Stimulated activated effector memory CD8-positive, alpha-beta T cell treated with anti-CD3 and anti-CD28 coated beads, Interleukin-12 subunit alpha, Interleukin-12 subunit beta, amount 100 ng/mL, for 72 hours (primary cell): Measurements from ENCODE around the gene FAR1.

Source experiments
- ATAC-seq: fragments of 150-1000 bp; cut with Tn5 transposase; 2 replicates; pipeline ENCODE4 v1.10.0; 2021
- DNase-seq, 2 donors: peaks; one replicate each; pipeline ENCODE4 v3.0.0; 2021 to 2022; ENCODE audit warnings: low spot score in 2 of 2
- H3K27ac Mint-ChIP-seq: one replicate; pipeline ENCODE4 v1.8.0; 2022; ENCODE audit warnings: mild to moderate bottlenecking, mixed read lengths
- H3K36me3 Mint-ChIP-seq: one replicate; pipeline ENCODE4 v1.8.0; 2022; ENCODE audit warnings: mild to moderate bottlenecking, mixed read lengths
- H3K4me1 Mint-ChIP-seq: one replicate; pipeline ENCODE4 v1.8.0; 2022; ENCODE audit warnings: mixed read lengths
- H3K4me3 Mint-ChIP-seq: one replicate; pipeline ENCODE4 v1.8.0; 2022; ENCODE audit warnings: mild to moderate bottlenecking, mixed read lengths
- H3K9me3 Mint-ChIP-seq: one replicate; pipeline ENCODE4 v1.8.0; 2022; ENCODE audit warnings: mixed read lengths

The FAR1 gene

DNA sequence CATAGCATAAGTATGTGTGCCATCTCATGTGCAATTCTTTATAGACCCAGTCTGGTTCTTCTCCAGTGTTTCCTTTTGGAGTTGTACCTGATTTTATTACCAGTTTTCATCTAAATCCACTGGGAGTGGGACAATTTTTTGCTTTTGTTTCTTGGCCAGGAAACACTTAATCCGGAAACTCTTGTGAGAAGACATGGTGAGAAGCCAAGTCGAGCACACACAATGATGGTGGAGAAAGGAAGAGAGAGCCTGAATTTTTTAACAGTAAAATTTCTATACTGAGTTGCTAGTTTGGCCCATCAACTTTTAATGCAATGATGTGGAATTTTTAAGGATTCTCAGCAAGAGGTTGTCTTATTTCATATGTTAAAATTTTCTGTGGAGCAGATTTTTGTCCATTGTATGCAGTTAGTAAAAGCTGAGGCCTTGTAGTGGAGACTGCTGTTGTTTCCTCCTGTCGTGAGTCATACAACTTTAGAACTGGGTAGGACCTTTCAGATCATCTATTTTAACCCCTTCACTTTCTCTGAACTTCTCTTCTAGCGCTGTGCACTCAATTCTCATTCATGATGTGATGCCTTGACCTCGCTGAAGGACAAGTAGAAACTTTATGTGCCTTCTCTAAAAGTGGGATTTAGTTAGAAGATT, 17.1 kb downstream of the FAR1 start:
- no peak for DNase-seq

DNA sequence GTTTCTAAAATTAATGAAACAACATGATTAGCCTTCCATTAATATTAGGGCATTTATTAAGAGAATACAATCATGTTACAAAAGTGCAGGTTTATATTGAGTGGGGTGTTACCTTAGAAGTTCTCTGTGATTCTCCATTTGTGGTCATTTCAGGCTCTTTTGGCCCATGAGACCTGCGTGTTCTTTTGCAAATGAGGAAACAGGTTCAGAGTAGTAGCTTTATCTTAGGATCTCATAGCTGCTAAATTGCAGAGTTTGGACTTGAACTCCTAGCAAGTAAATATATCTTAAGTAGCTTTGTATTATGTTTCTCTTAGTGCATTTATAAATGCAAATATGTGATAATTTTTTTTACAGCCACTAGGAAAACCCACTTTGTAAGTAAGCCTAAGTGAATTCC, 18.3 kb downstream of the FAR1 start:
- peaks cover 15% of the 10 kb centered on the region for H3K4me1 Mint-ChIP-seq
- ATAC-seq (no peak), DNase-seq (no peak)
- H3K4me3 Mint-ChIP-seq, result no peak overlapping the region
- peaks cover 4% of the 10 kb centered on the region for H3K36me3 Mint-ChIP-seq
- no peaks in the 10 kb centered on the region for H3K9me3 Mint-ChIP-seq
- no peak overlapping the region for H3K27ac Mint-ChIP-seq

More for the DNA sequence above, 17.1 kb downstream of the FAR1 start:
- no peak for ATAC-seq
- peaks cover 4% of the 10 kb centered on the region for H3K36me3 Mint-ChIP-seq
- H3K4me3 Mint-ChIP-seq, result no peak overlapping the region
- no peak overlapping the region for H3K27ac Mint-ChIP-seq
- no peaks in the 10 kb centered on the region for H3K9me3 Mint-ChIP-seq
- peaks cover 16% of the 10 kb centered on the region for H3K4me1 Mint-ChIP-seq

DNA sequence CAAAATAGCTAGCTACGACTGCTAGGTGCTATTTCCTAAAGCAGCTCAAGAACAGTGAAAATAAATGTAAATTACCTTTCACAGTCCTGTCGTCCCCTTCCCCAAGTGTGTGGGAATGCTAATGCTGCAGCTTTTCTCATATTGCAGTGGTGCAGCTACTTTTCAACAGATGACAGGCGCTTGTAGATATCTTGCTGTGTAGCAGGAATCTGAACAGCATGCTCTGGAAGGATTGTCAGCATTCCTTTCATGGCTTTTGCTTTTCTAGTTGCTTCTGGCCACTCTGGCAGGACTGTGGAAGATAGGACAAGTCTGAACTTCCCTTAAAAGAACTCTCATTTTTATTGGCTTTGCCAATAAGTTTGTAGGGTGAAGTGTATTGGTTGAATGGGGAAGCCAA, 18.8 kb downstream of the FAR1 start:
- no peak for ATAC-seq
- Mint-ChIP-seq H3K4me3 (no peak overlapping the region), H3K27ac (no peak overlapping the region), H3K9me3 (no peaks in the 10 kb centered on the region), H3K36me3 (peaks cover 4% of the 10 kb centered on the region), H3K4me1 (peaks cover 15% of the 10 kb centered on the region)
- no peak for DNase-seq

DNA sequence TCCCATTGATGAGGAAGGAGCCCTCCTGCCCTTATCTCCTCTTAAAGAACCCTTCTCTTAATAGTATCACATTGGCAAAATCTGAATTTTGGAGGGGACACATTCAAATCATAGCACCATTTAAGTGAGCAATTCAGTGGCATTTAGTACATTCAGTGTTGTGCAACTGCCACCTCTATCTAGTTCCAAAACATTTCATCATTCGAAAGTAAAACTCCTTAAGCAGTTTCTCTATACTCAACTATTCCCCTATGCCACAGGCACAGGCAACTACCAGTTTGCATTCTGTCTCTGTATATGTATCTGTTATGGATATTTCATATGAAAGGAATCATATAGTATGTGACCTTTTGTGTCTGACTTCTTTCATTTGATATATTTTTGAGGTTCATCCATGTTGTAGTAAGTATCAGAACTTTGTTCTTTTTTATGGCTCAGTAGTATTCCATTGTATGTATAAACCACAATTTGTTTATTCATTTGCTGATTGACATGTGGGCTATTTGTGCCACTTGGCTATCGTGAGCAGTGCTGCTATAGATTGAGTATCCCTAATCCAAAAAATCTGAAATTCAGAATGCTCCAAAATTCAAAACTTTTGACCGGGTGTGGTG, 22.9 kb downstream of the FAR1 start:
- DNase-seq (no peak), ATAC-seq (no peak)
- Mint-ChIP-seq H3K9me3 (no peaks in the 10 kb centered on the region), H3K36me3 (peaks cover 21% of the 10 kb centered on the region), H3K4me3 (no peak overlapping the region), H3K4me1 (peaks cover 21% of the 10 kb centered on the region), H3K27ac (no peak overlapping the region)

DNA sequence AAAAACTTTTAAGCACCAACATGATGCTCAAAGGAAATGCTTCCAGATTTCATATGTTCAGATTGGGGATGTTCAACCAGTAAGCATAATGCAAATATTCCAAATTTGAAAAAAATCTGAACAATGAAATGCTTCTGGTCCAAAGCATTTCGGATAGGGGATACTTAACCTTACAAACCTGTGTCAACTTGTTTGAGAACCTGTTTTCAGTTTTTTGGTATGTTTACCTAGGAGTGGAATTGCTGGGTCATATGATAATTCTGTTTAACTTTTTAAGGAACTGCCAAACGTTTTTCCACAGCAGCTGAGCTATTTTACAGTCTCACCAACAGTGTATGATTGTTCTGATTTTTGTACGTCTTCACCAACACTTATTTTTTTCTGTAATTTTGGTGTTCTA, 23.7 kb downstream of the FAR1 start:
- peaks cover 21% of the 10 kb centered on the region for H3K4me1 Mint-ChIP-seq
- ATAC-seq (no peak), DNase-seq (no peak)
- H3K4me3 Mint-ChIP-seq, result no peak overlapping the region
- peaks cover 28% of the 10 kb centered on the region for H3K36me3 Mint-ChIP-seq
- no peaks in the 10 kb centered on the region for H3K9me3 Mint-ChIP-seq
- no peak overlapping the region for H3K27ac Mint-ChIP-seq

DNA sequence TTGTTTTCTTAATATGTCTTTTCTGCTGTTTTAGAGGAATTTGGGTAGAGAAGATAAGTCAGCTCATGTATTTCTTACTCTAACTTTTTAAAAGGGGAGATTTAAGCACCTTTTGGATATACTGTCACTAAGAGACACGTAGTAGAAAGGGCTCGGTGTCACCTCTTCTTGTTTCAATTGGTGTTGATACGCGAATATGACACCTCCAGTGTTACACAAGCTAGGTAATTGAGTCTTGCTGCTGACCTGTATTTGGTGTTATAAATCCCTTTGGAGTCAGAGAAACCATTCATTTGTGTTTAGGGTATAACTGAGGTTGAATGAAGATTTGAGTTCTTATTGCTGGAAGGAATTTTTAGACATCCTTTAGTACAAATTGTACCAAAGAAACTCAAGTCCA, 25.6 kb downstream of the FAR1 start:
- peaks cover 27% of the 10 kb centered on the region for H3K4me1 Mint-ChIP-seq
- no peak overlapping the region for H3K27ac Mint-ChIP-seq
- H3K9me3 Mint-ChIP-seq, result no peaks in the 10 kb centered on the region
- peaks cover 33% of the 10 kb centered on the region for H3K36me3 Mint-ChIP-seq
- no peak overlapping the region for H3K4me3 Mint-ChIP-seq
- DNase-seq, result no peak
- ATAC-seq, result no peak

DNA sequence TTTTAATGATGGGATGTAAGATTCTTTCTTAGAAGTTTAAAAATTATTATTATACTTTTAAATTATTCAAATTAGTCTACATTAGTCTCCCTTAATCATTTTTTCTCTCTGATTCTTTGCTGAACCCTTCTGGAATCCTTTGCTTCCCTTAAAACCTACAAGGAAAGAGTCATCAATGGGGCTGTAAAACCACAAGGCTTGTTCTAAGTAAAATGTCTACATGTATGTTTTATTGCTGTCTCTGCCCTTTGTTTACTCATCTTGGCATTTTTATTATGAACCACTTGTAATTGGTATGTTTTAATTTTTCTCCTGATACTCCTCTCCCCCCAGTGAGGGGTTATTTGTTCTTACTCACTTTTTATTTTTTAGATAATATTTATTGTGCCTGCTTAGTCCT, 27.4 kb downstream of the FAR1 start:
- no peak for DNase-seq
- Mint-ChIP-seq H3K4me1 (peaks cover 24% of the 10 kb centered on the region), H3K4me3 (no peak overlapping the region), H3K27ac (peak overlapping the region; percentile 7), H3K36me3 (peaks cover 47% of the 10 kb centered on the region), H3K9me3 (no peaks in the 10 kb centered on the region)
- ATAC-seq, result no peak

DNA sequence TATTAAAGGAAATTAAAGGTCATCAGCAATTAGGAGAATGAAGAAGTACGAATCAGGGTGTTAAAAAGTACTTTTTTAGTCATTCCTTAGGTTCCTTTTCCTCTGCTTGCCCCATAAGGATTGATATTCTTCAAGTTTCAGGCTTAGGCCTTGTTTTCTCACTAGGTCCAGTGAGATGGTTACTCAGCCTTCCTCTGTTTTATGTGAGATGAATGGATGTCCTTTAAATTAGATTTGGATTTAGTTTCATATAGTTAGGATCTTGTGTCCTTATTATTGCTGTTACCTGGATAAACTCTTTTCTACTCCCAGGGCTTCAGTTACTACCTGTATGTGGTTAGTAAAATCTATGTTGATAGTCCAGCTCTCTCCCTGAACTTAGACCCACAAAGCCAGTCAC, 29.2 kb downstream of the FAR1 start:
- ATAC-seq, result no peak
- Mint-ChIP-seq H3K36me3 (peaks cover 65% of the 10 kb centered on the region), H3K4me1 (peaks cover 20% of the 10 kb centered on the region), H3K9me3 (no peaks in the 10 kb centered on the region), H3K4me3 (no peak overlapping the region), H3K27ac (no peak overlapping the region)
- no peak for DNase-seq

DNA sequence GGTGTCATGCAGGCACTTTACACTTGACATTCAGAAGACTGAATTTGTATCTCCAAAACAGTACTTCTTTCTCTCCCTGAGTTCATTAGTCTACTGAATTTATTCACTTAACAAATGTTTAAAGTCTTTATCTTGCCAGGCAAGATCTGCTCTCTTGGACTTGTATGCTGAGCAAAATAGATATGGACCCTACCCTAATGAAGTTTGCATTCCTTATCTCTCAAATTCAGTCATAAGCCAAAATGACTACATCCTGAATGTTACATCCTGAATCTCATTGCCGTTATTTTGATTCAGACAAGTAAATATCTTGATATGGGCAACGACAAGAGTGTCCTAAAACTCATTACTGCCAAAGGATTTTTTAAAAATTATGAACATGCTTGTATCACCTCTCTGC, 29.7 kb downstream of the FAR1 start:
- Mint-ChIP-seq H3K9me3 (no peaks in the 10 kb centered on the region), H3K4me1 (peaks cover 16% of the 10 kb centered on the region), H3K4me3 (no peak overlapping the region), H3K27ac (no peak overlapping the region), H3K36me3 (peaks cover 69% of the 10 kb centered on the region)
- DNase-seq (no peak), ATAC-seq (no peak)

DNA sequence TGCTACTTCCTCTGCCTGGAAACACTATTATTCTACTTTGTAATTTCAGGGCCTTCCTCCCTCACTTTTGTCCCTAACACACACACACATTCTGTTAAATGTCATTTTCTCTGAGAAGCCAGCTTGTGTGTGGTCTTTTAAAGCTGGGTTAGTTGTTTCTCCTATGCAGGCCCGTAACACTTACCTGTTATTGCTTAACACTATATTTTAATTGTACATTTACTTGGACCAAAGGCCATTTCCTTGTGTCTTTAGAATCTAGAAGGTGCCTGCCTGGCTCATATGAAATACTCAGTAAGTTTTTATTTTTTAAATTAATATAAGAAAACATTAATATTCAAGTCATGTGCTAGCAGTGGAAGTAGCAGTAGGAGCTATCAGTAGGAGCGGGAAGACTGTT, 30.6 kb downstream of the FAR1 start:
- no peak for ATAC-seq
- Mint-ChIP-seq H3K4me3 (no peak overlapping the region), H3K9me3 (no peaks in the 10 kb centered on the region), H3K36me3 (peaks cover 77% of the 10 kb centered on the region), H3K4me1 (peaks cover 7% of the 10 kb centered on the region), H3K27ac (peak overlapping the region; percentile 75)
- DNase-seq, result no peak

DNA sequence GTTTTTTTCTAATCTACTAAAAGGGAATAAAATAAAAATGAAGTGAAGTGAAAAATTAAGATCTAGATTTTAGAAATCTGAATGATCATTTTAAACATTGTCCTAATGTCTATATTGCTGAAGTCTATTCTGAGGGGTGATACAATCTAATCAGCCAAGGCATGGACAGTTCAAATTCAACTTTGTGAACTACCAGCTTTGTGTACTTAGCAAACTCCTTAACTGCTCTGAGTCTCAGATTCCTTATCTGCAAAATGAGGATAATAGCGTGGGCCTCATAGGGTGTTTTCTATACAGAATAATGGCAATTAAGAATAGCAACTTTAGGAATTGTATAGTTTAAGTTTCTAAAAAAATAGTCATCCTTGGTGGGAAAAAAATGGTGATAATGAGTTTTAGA, 31.4 kb downstream of the FAR1 start:
- DNase-seq (no peak), ATAC-seq (no peak)
- peaks cover 72% of the 10 kb centered on the region for H3K36me3 Mint-ChIP-seq
- peaks cover 5% of the 10 kb centered on the region for H3K4me1 Mint-ChIP-seq
- H3K27ac Mint-ChIP-seq, result no peak overlapping the region
- H3K9me3 Mint-ChIP-seq, result no peaks in the 10 kb centered on the region
- H3K4me3 Mint-ChIP-seq, result no peak overlapping the region

DNA sequence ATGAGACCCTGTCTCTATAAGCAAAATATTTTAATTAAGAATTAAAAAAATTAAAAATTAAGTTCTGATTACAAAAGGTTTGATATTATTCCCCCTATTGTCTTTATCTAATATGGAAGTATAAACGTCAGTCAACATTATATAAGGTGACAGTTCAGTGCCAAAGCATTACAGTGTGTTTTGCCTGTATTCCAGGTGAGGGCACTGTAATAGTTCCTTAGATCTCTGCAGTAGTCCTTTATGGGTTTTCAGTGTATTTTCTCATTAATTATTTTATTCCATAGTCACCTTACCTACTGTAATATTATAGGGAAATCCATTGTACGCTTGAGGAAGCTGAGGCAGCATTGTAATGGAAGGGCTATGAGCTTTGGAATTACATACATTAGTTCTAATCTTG, 33.0 kb downstream of the FAR1 start:
- DNase-seq (no peak), ATAC-seq (no peak)
- Mint-ChIP-seq H3K9me3 (no peaks in the 10 kb centered on the region), H3K27ac (no peak overlapping the region), H3K4me1 (peaks cover 5% of the 10 kb centered on the region), H3K36me3 (peaks cover 56% of the 10 kb centered on the region), H3K4me3 (no peak overlapping the region)

DNA sequence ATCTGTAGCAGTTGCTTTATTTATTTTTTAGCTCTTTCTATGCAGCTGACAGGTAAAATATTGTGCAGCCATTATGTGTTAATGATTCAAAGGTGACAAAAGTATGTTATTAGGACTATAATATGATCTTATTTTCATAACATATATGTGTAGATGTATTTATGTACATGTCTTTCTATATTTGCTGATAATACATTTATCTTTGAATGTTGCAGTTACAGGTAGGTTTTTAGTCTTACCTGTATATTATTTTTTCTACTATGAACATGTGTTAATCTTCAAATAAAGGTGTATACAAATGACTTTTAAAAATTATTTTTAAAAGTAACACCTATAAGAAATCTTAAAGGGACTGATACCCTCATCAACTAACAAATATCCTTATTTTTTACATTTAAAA, 33.6 kb downstream of the FAR1 start:
- Mint-ChIP-seq H3K27ac (no peak overlapping the region), H3K36me3 (peaks cover 51% of the 10 kb centered on the region), H3K9me3 (no peaks in the 10 kb centered on the region), H3K4me1 (peaks cover 5% of the 10 kb centered on the region), H3K4me3 (no peak overlapping the region)
- DNase-seq, result no peak
- no peak for ATAC-seq

DNA sequence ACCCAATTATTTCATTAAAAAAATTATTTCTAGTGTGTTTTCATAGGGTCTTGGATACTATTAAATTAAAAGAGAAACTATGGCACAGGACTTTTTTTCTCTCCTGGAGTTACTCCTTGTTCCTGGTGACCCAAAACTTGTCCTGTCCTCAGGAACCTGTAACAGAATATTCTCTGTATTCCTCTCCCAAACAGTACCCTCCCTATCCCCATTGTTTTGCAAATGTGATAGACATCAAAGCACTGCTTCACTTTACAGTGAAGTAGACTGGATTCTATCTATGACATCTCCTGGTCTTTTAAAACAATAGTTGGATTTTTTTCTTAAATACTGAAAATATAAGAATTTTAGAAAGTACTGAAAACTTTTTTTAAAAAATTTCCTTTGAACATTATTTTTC, 37.2 kb downstream of the FAR1 start:
- Mint-ChIP-seq H3K27ac (no peak overlapping the region), H3K4me1 (no peaks in the 10 kb centered on the region), H3K36me3 (peaks cover 69% of the 10 kb centered on the region), H3K9me3 (no peaks in the 10 kb centered on the region), H3K4me3 (no peak overlapping the region)
- ATAC-seq, result no peak
- DNase-seq, result no peak

DNA sequence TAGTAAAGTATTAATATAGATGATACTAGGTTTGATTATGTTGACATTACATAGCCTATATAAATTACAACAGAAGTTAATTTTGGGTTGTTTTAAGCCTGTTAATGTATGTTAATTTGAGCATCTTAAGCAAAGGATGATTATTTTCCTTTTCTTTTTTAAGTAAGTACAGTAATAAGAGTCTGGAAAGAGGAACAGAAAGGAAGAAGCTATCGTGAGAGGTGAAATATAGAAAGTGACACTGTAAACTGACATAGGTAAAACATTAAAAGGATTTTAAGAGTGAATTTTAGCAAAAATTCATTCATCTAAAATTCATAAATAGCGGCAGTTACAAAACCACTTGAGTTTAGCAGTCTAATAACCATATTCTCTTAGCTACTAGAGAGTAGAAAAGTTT, 45.5 kb downstream of the FAR1 start:
- H3K4me1 Mint-ChIP-seq, result peaks cover 16% of the 10 kb centered on the region
- DNase-seq, result no peak
- H3K9me3 Mint-ChIP-seq, result no peaks in the 10 kb centered on the region
- H3K27ac Mint-ChIP-seq, result no peak overlapping the region
- ATAC-seq, result no peak
- peaks cover 98% of the 10 kb centered on the region for H3K36me3 Mint-ChIP-seq
- no peak overlapping the region for H3K4me3 Mint-ChIP-seq

DNA sequence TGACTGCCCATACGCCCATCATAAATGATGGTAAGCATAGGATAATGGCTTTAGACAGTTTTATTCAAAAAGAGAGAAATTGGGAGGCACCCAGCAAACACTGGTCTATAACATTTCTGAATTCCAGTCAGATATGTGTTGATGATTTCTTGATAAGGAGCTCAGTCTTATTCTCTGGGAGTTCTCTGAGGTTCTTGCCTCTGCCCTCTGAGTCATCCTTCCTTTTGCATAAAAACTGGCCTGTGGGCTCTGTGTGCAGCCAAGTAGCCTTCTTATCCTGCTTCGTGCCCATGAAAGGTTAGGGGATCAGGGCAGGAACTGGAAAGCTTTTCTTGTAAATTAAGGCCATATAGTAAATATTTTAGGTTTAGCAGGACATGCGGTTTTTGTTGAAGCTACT, 48.9 kb downstream of the FAR1 start:
- Mint-ChIP-seq H3K27ac (no peak overlapping the region), H3K36me3 (peaks cover 82% of the 10 kb centered on the region), H3K4me3 (no peak overlapping the region), H3K4me1 (peaks cover 16% of the 10 kb centered on the region), H3K9me3 (no peaks in the 10 kb centered on the region)
- DNase-seq (no peak), ATAC-seq (no peak)
